ENCODE results near the gene CAMK1D.

CAMK1D gene

GRCh38 chr10:12586741-12587140 lies 237.4 kb downstream of the CAMK1D start:
- no peak overlapping the region for H3K4me3 ChIP-seq (ENCODE audit: low read length)
- no peak for TF ChIP-seq CTCF (conservative IDR thresholded peaks at IDR 0.05; ENCODE audit: low read depth, low read length)
- no peak for DNase-seq (ENCODE audit: low read depth)

GRCh38 chr10:12587451-12587888 lies 238.1 kb downstream of the CAMK1D start:
- TF ChIP-seq CTCF (conservative IDR thresholded peaks at IDR 0.05; ENCODE audit: low read depth, low read length) = no peak
- H3K4me3 ChIP-seq (ENCODE audit: low read length) = no peak overlapping the region
- no peak for DNase-seq (ENCODE audit: low read depth)

GRCh38 chr10:12588091-12588860 lies 238.9 kb downstream of the CAMK1D start:
- no peak for TF ChIP-seq CTCF (conservative IDR thresholded peaks at IDR 0.05; ENCODE audit: low read depth, low read length)
- DNase-seq (ENCODE audit: low read depth) = no peak
- H3K4me3 ChIP-seq (ENCODE audit: low read length) = no peak overlapping the region

GRCh38 chr10:12589291-12589690 lies 239.9 kb downstream of the CAMK1D start:
- H3K4me3 ChIP-seq (ENCODE audit: low read length) = no peak overlapping the region
- DNase-seq (ENCODE audit: low read depth) = no peak
- TF ChIP-seq CTCF (conservative IDR thresholded peaks at IDR 0.05; ENCODE audit: low read depth, low read length) = no peak

- TF ChIP-seq CTCF (conservative IDR thresholded peaks at IDR 0.05; ENCODE audit: low read depth, low read length) = no peak
- H3K4me3 ChIP-seq (ENCODE audit: low read length) = no peak overlapping the region
- no peak for DNase-seq (ENCODE audit: low read depth)
Observed at GRCh38 chr10:12589791-12590190, 240.4 kb downstream of the CAMK1D start.

GRCh38 chr10:12590675-12591659 lies 241.6 kb downstream of the CAMK1D start:
- DNase-seq (ENCODE audit: low read depth) = no peak
- TF ChIP-seq CTCF (conservative IDR thresholded peaks at IDR 0.05; ENCODE audit: low read depth, low read length) = no peak
- no peak overlapping the region for H3K4me3 ChIP-seq (ENCODE audit: low read length)
